Esophagus squamous epithelium (tissue), 4 donors: ENCODE results near the gene MRPL1.

ENCODE experiments used
- CTCF ChIP-seq, 6 experiments: fragments of 450-650 bp in 4 of 6; fragments of 200-600 bp in 2 of 6; sonication (generic) in 2 of 6; IDR thresholded peaks; one replicate each; pipeline ENCODE4 v1.5.1; 2016 to 2019; ENCODE audit warnings: antibody characterized with exemption in 6 of 6, mild to moderate bottlenecking in 4 of 6, moderate library complexity in 4 of 6
- POLR2A ChIP-seq, 4 donors: fragments of 450-650 bp; IDR thresholded peaks; one replicate each; pipeline ENCODE4 v1.6.1; 2017; ENCODE audit warnings: antibody characterized with exemption in 4 of 4, mild to moderate bottlenecking in 4 of 4, moderate library complexity in 3 of 4

- TF ChIP-seq POLR2A (IDR thresholded peaks at IDR 0.05) (no peak), CTCF (IDR thresholded peaks at IDR 0.05) (no peak)
Measured at GRCh38 chr4:77865259-77865658, 2.6 kb downstream of the MRPL1 start.
